GM21381 (cell line): ENCODE results near the gene NOS1.

Experiments used
- ATAC-seq: cut with Tn5 transposase; IDR thresholded peaks from one replicate; pipeline ENCODE4 v1.9.1; 2021; ENCODE audit warnings: mild to moderate bottlenecking, moderate library complexity; ENCODE audit not compliant: unreplicated experiment

NOS1 gene

DNA sequence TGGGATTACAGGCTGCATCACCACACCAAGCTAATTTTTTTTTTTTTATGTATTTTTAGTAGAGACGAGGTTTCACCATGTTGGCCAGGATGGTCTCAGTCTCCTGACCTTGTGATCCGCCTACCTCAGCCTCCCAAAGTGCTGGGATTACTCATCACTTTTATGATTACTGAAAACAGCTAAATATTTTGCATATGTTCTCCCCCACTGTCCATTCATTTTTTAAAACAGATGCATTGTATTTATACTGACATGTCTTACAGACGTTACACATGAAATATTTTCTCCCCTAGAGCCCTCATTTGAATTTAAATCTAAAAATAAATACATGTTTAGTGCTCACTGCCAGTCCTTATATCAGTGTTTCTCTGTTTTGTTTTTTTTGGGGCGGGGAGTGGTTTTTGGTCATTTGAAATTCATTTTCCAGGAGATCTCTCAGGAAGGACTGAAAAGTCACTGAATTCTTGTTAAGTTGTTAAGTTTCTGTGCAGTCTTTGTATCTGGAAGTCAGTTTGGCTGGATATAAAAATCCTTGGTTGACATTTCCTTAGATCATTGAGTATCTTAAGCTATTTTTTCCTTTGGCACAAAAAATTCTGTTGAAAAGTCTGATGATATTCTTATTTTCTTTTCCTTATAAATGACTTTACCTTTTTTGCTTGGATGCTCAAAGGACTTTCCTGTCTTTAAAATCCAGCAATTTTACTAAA lies 180.5 kb downstream of the NOS1 start:
- ATAC-seq, result no peak

DNA sequence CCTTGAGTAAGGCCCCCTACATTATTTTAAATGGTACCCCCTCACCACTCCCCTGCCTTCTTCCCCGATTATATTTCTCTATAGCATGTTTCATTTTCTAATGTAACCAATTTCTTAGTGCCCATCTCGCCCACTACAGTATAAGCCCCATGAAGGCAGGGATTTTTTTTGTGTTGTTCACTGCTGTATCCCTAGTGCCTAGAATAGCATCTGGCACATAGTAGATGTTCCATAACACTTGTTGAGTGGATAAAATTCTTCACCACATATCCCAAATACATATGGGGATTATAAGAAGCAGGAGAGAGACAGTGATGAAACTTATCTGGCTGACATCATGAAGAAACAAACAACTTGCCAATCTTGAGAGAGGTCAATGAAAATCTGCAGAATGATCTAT lies 182.7 kb downstream of the NOS1 start:
- ATAC-seq, result no peak

DNA sequence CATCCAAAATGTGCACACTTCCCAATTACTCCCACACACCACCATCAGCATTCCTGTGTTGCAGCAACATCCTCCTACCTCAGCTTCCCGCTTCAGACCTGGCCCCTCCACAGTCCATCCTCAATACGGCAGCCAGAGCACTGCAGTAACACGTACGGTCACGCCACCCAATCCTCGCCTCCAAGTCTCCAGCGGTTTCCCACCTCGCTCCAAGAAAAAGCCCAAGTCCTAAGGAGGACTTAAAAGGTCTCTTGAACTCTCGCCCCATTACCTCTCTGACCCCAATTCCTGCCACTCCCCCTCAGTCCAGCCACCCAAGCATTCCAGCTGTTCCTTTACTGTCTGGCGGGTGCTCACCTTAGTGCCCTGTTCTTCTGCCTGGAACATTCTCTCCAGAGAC lies 183.1 kb downstream of the NOS1 start:
- ATAC-seq, result no peak

DNA sequence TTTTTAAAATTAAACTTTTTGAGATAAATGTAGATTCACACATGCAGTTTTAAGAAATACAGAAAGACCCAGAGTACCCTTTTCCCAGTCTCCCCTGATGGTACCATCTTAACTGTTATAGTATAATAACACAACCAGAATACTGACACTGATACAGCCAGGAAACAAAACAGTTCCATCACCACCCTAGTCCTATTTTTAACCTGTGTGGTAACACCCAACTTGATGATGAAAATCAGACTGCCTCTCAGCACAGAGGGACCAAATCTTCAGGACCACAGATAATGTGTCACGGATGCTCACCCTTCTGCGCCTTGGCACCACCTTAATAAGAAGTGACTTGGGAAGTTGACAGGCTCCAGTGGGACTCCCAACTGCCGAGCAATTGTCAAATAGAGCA lies 189.3 kb downstream of the NOS1 start:
- no peak for ATAC-seq

DNA sequence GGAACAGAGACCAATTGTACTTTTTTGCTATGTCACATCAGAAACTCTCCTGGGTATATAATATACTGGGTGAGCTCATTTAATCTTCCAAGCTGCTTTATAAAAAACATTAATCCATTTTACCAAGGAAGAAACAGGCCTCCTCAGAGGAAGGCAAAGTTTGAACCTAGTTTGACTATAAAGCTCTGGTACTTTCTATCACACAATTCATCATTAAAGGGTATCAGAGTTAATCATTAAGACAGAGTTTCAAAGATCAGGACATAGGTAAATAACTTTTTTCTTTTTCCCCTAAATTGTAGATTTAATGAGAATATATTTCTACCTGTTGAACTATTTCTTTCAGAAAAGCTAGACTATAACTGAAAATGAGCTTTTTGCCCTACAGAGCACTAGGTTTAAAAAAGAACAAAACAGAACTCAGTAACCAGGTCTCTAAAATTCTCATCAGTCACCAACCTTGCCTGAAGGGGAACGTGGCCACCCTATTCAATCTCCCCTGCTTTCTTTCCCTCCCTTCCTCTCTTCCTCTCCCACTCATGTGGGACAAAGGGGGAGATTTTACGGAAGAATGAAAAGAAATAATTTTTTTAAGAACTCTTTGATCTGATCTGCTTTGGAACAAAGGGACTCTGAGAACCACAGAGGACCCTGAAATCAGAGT lies 189.8 kb downstream of the NOS1 start:
- ATAC-seq, result no peak

DNA sequence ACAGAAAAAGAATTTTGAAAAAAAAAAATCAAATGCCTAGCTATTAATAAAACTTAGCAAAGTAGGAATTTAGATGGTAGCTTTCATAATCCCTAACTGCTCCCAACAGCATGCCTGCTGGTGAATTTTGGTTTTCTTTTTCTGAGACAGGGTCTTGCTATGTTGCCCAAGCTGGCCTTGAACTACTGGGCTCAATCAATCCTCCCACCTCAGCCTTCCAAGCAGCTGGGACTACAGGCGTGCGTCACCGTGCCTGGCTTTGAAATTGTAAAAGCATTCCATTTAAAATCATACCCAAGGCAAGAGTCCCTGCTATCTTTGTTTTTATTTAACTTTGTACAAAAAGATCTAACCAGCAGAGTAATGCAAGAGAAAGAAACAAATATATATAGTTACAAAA lies 191.9 kb downstream of the NOS1 start:
- ATAC-seq, result no peak

DNA sequence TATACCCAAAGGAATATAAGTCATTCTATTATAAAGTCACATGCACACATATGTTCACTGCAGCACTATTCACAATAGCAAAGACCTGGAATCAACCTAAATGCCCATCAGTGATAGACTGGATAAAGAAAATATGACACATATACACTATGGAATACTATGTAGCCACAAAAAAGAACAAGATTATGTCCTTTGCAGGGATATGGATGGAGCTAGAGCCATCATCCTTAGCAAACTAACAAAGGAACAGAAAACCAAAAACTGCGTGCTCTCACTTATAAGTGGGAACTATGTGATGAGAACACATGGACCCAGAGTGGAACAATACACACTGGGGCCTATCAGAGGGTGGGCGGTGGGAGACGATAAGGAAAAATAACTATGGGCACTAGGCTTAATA lies 192.4 kb downstream of the NOS1 start:
- ATAC-seq, result no peak

DNA sequence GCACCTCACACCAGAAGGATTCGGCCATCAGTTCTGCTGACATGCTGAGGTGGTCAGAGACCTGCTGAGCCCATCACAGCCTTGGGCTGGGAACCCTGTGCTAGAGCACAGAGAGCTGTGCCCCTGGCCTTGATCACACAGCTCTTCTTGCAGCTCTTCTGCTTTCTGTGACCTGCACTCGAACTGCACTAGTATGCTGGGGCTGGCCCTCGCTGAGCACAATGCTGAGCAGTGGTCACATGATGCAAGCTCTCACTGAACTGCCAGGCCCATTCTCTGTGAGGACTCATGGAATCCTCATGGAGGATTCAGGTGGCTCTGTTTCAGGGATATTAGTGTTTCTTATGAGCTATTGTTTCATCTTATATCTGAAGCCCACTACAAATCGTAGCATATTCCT lies 193.7 kb downstream of the NOS1 start:
- no peak for ATAC-seq

DNA sequence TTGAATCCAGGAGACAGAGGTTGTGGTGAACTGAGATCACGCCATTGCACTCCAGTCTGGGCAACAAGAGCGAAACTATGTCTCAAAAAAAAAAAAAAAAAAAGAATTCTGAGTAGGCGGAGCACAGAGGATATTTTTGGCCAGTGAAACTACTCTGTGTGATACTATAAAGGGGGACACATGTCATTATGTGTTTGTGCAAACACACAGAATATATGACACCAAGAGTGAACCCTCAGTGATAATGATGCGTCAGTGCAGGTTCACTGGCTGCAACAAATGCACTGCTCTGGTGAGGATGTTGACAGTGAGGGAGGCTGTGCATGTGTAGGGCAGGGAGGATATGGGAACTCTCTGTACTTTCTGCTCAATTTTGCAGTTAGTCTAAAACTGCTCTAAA lies 195.3 kb downstream of the NOS1 start:
- ATAC-seq, result no peak

DNA sequence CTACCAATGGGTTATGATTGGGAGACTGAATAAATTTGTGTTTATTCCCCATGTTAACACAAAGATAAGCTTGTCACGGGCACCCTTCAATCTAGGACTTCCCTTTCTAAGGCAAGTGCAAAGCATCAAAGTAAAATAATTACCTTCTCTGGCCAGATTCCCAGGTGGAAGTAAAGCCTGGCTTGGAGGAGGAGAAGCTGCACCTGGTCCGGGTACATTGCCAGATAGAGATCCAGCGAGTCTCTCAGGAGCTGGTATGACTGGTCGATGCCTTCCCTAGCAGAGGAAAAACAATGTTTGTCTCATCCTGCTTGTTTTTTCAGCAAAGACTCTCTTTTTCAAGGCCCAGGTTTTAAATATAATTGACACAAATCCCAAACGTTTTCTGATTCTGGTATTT lies 196.1 kb downstream of the NOS1 start:
- no peak for ATAC-seq

DNA sequence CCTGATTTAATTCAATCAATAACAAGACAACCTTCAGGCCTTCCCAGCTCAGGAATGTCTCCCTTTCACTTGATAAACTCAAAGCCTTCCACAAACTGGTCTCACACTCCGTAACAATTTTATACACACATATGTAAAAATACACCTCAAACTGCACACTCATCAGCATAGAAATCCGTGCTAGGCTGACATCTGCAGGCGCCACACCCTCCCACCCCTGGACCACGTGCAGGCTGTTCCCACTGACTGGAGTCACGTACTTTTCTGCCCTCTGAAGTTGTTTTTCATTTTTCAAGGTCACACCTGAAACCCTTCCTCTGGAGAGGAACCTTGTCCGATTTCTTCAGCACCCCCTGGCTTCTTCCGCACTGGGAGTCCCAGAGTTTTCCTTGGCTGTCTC lies 198.8 kb downstream of the NOS1 start:
- ATAC-seq, result no peak

DNA sequence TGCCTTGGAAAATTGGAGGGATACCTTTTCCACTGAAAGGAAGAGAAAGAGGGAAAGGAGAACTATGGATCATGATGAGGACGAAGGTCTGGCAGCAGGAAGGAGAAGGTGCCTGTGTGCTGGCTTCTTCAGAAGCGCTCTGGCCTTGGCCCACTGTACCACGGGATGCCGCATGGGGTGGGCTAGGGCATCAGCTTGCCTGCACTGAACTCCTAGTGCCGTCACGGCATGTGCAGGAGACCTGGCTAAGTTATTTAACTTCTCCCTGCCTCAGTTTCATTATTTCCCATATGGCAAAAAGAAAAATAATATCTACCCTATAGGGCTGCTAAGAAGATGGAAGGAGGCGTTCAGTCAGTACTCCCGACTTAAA lies 199.3 kb downstream of the NOS1 start:
- no peak for ATAC-seq

DNA sequence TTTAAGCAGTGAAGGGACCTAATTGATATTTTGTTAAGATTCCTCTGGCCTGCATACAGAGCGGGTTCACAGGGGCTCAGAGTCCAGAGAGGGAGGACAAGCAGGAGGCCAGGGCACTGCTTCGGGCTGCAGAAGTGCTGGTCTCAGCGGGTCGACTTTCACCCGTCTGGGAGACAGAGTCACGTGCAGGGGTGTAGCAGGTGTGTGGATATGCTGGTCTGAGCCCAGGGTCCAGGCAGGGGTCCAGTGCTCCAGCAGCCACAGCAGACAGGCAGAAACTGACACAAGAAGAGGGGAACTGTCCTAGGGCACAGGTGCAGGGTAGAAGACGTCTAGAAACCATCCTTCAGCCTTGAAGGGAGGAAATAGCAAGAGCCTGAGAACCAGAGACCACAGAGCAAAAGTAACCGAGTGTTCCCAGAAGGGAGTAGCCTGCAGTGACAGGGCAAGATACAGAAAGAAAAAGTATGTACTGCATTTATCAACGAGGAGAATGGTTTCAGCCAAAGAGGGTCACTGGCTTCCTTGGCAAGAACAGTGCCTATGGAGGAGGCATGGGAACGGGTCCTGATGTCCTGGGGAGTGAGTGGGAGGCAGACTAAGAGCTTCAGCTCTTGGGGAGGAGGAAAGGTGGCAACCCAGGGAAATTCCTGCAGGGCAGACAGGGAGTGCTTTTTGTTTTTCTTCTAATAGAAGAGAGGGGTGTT lies 199.8 kb downstream of the NOS1 start:
- no peak for ATAC-seq

DNA sequence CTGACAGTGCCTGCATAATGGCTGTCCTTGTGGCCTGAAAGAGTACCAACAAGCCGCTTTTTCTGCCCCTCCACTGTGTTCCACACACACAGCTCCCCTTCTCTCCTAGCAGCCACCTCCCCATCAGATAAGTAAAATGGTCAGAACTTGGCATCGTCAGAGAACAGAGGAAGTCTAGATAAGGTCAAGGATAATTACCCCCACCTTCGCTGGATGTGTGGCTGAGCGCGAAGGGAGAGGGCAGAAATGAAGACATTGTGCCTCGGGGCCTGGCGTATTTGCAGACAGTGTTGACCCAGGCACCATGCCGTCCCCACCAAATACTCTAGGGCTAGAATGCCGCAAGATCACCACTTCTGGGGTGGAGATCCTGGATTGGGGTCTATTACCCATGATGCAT lies 201.8 kb downstream of the NOS1 start:
- ATAC-seq, result no peak

DNA sequence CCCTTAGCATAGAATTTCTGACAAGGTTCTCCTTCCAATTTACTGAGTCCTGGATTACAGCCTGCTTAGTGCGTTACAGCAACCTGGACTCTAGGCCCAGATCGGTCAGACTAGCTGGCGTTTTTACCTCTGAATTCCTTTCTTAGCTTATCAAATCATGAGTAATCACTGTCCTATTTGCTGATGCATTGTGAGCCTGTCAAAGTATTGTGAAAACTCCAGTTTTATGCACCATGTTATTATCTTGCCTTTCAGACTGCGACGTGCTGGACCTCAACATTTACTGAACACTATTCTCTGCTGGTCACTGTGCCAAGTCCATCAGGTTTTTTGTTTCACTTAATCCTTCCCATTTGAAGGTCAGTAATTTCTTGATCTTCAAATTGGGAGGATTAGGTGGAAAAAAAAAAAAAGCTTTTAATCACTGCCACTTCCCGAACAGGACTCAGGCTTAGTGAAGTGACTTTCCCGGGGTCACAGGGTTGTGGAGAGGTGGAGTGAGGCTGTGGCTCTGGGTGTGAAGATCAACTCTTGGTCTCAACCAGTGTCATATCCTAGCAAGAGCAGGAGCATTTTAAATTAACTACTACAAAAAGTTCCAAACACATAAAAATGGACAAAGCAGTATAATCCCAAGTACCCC lies 202.4 kb downstream of the NOS1 start:
- no peak for ATAC-seq
